Measurements from ENCODE around the gene ABI3BP. TPM values are rescaled to one million over a fixed set of nuclear protein-coding genes. Genes with fewer than 3 reads are reported as not detected.

ABI3BP gene
- total RNA-seq, 3 donors from 2014 or later: 13.5 to 70.8 (median 47.0) TPM

DNA sequence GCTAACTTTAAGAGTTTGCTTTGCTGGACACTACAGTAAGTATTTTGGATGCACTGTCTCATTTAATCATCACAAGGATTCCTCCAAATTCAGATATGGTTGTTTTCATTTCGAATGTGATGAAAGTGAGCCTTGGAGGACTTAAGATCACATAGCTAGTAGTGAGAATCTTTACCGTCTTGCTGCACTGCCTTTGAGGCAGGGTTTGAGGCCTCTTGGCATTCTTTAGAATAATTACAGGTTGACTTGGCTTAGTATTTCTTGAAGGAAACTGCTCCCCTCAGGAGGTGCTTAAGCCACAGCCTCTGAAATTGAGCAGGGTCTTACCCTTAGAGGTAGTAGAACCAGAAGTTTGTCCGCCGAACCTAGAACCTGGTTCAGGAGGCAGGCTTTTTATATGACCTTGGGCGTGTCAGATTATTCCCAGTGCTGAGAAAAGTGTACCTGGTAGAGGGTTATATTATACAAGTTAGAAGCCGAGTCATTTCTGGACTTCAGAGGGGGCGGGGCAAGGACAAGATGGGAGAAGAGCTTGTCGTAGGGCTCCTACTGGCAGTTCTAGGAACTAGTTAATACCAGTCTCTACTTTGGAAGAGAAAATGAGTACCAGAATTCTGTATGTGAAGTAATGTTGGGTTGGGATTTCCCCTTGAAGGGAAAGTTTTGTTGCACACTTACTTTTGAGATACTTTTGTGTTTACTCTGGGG is 282.8 kb downstream of the ABI3BP start:
- H3K4me1 ChIP-seq (ENCODE audit: low read depth): peaks cover 14% of the 10 kb centered on the region
- intact Hi-C loops (cut with DNase I, micrococcal nuclease): loop anchor here in 1 of 2 donors (2.0 kb wide), 1 partner anchor 120 kb away; no protein-coding TSS in a partner anchor
- TF ChIP-seq, protein P1, sequence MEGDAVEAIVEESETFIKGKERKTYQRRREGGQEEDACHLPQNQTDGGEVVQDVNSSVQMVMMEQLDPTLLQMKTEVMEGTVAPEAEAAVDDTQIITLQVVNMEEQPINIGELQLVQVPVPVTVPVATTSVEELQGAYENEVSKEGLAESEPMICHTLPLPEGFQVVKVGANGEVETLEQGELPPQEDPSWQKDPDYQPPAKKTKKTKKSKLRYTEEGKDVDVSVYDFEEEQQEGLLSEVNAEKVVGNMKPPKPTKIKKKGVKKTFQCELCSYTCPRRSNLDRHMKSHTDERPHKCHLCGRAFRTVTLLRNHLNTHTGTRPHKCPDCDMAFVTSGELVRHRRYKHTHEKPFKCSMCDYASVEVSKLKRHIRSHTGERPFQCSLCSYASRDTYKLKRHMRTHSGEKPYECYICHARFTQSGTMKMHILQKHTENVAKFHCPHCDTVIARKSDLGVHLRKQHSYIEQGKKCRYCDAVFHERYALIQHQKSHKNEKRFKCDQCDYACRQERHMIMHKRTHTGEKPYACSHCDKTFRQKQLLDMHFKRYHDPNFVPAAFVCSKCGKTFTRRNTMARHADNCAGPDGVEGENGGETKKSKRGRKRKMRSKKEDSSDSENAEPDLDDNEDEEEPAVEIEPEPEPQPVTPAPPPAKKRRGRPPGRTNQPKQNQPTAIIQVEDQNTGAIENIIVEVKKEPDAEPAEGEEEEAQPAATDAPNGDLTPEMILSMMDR (IDR thresholded peaks at IDR 0.05): no peak
- ATAC-seq (peak; percentile 65), DNase-seq (peak; percentile 60 to 81 (median 68))
- no peaks in the 10 kb centered on the region for H3K36me3 ChIP-seq (ENCODE audit: low read depth)
- H3K9me3 ChIP-seq: no peaks in the 10 kb centered on the region
- H3K4me3 ChIP-seq: peak overlapping the region; percentile 86

DNA sequence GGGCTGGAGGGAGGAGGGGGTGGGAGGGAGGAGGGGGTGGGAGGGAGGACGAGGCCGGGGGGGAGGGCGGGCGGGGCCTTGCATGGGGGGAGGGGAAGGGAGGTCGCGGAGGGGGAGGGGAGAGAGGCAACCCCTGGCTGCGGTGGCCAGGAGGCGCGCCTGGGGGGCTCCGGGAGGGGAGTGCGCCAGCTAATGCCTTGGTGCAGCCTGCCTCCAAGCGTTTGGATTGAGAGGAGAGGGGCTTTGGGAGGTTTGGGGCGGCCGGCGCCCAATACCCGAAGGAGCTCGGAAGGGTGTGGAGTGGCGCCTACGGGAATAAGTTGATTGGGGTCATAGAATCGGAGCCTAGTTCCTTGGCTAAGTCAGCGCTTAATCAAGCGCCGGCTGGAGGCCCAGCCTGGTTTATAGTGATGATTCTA is 283.4 kb downstream of the ABI3BP start:
- ATAC-seq: peak; percentile 46
- peaks cover 13% of the 10 kb centered on the region for H3K4me1 ChIP-seq (ENCODE audit: low read depth)
- peak overlapping the region; percentile 86 for H3K4me3 ChIP-seq
- no peaks in the 10 kb centered on the region for H3K9me3 ChIP-seq
- intact Hi-C loops (cut with DNase I, micrococcal nuclease): loop anchor here in 1 of 2 donors (2.0 kb wide), 1 partner anchor 119 kb away; no protein-coding TSS in a partner anchor
- H3K36me3 ChIP-seq (ENCODE audit: low read depth): no peaks in the 10 kb centered on the region
- TF ChIP-seq, protein P1 (IDR thresholded peaks at IDR 0.05): no peak
- DNase-seq: peak; percentile 41 to 71 (median 63)

DNA sequence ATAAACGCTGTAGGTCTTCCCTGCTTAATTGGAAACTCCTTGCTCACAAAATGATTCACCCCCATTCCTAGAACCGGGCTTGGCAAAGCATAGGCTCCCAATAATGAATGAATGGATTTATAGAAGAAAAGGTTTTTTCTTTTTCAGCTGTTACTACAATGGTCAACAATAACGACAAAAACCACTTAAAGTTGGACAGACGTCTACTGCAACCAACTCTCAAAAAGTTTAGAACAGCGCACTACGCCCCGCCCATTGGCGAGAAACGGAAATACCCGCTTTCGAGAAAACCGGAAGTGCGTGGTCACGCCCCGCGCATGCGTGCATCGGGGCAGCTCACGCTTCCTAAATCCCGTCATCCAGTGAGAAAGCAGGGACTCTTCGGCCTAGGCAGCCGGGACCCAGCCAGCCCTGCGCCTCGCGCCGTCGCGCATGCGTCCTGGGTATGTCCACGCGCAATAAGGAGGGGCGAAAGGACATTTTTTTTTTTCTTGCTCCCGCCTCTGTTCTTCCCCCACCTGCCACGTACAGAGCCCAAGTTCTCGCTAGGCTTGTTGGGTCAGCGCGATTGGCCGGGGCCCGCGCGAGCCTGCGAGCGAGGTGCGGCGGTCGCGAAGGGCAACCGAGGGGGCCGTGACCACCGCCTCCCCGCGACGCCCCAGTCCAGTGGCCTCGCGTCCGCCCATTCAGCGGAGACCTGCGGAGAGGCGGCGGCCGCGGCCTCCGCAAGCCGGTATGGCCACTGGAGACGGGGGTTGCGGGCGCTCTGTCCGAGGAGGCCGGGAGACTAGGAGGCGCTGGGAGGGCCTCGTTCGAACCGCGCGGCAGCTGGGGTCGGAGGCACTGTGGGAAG is 284.0 kb downstream of the ABI3BP start, which contains the start of gene TFG:
Gene TFG, plus strand, starts transcription at position 506 of the 853 bp plus-strand sequence. CDS start 4,192 bp downstream, outside the sequence.
- peak; percentile 98 to 99 (median 99) for DNase-seq
- no peaks in the 10 kb centered on the region for H3K9me3 ChIP-seq
- H3K4me1 ChIP-seq (ENCODE audit: low read depth): peaks cover 11% of the 10 kb centered on the region
- intact Hi-C loops (cut with DNase I, micrococcal nuclease): no loop called here
- ATAC-seq: peak; percentile 95
- peak within 1 kb of the TSS; percentile 86 for H3K4me3 ChIP-seq
- TF ChIP-seq, protein P1 (IDR thresholded peaks at IDR 0.05): peak; percentile 26
- H3K36me3 ChIP-seq (ENCODE audit: low read depth): no peaks in the 10 kb centered on the region

- peaks cover 11% of the 10 kb centered on the region for H3K4me1 ChIP-seq (ENCODE audit: low read depth)
- no peak overlapping the region for H3K4me3 ChIP-seq
- intact Hi-C loops (cut with DNase I, micrococcal nuclease): no loop called here
- H3K9me3 ChIP-seq: no peaks in the 10 kb centered on the region
- DNase-seq (no peak), ATAC-seq (no peak)
- H3K36me3 ChIP-seq (ENCODE audit: low read depth): no peaks in the 10 kb centered on the region
- TF ChIP-seq, protein P1 (IDR thresholded peaks at IDR 0.05): no peak
Observed at GRCh38 chr3:100708644-100708988, 284.6 kb downstream of the ABI3BP start.

- TF ChIP-seq, protein P1 (IDR thresholded peaks at IDR 0.05): no peak
- intact Hi-C loops (cut with DNase I, micrococcal nuclease): no loop called here
- no peak for ATAC-seq
Observed at GRCh38 chr3:100706365-100706764, 286.9 kb downstream of the ABI3BP start.

More at GRCh38 chr3:100706365-100706764, 286.9 kb downstream of the ABI3BP start:
- no peaks in the 10 kb centered on the region for H3K9me3 ChIP-seq
- no peak for DNase-seq
- peaks cover 7% of the 10 kb centered on the region for H3K4me1 ChIP-seq (ENCODE audit: low read depth)
- H3K4me3 ChIP-seq: no peak overlapping the region
- H3K36me3 ChIP-seq (ENCODE audit: low read depth): no peaks in the 10 kb centered on the region
